Measurements from ENCODE around the gene MRTFA.

DNA sequence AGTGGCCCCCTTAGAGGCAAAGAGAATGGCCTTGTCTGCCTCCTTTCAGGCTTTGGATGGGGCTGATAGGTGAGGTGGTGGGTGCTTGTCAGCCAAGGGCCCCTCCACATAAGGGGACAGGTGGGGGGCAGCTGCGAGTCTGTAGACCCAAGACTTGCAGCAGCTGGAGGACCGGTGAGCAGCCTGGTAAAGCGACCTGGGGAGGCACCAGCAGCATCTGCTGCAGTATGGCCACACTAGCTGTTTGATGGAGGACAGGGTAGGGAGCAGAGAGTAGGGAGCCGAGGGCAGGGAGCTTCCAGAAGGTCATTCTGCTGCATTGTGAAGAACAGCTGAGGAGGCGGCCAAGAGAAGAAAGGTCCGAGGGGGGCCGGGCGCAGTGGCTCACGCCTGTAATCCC, 16.8 kb upstream of the MRTFA start:
- TF ChIP-seq, protein P1, sequence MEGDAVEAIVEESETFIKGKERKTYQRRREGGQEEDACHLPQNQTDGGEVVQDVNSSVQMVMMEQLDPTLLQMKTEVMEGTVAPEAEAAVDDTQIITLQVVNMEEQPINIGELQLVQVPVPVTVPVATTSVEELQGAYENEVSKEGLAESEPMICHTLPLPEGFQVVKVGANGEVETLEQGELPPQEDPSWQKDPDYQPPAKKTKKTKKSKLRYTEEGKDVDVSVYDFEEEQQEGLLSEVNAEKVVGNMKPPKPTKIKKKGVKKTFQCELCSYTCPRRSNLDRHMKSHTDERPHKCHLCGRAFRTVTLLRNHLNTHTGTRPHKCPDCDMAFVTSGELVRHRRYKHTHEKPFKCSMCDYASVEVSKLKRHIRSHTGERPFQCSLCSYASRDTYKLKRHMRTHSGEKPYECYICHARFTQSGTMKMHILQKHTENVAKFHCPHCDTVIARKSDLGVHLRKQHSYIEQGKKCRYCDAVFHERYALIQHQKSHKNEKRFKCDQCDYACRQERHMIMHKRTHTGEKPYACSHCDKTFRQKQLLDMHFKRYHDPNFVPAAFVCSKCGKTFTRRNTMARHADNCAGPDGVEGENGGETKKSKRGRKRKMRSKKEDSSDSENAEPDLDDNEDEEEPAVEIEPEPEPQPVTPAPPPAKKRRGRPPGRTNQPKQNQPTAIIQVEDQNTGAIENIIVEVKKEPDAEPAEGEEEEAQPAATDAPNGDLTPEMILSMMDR (IDR thresholded peaks at IDR 0.05) = no peak
- TF ChIP-seq POLR2A (IDR thresholded peaks at IDR 0.05) = no peak
